GM18505 (cell line): ENCODE data around the gene HNF4A.

Experiments
- ATAC-seq: cut with Tn5 transposase; IDR thresholded peaks from one replicate; pipeline ENCODE4 v1.9.1; 2021; ENCODE audit not compliant: unreplicated experiment
- POLR2A ChIP-seq: IDR thresholded peaks from 4 replicates; pipeline ENCODE4 v1.6.1; 2011; ENCODE audit warnings: borderline replicate concordance; ENCODE audit not compliant: insufficient read depth, insufficient read length; ENCODE audit errors: extremely low read depth

HNF4A gene

DNA sequence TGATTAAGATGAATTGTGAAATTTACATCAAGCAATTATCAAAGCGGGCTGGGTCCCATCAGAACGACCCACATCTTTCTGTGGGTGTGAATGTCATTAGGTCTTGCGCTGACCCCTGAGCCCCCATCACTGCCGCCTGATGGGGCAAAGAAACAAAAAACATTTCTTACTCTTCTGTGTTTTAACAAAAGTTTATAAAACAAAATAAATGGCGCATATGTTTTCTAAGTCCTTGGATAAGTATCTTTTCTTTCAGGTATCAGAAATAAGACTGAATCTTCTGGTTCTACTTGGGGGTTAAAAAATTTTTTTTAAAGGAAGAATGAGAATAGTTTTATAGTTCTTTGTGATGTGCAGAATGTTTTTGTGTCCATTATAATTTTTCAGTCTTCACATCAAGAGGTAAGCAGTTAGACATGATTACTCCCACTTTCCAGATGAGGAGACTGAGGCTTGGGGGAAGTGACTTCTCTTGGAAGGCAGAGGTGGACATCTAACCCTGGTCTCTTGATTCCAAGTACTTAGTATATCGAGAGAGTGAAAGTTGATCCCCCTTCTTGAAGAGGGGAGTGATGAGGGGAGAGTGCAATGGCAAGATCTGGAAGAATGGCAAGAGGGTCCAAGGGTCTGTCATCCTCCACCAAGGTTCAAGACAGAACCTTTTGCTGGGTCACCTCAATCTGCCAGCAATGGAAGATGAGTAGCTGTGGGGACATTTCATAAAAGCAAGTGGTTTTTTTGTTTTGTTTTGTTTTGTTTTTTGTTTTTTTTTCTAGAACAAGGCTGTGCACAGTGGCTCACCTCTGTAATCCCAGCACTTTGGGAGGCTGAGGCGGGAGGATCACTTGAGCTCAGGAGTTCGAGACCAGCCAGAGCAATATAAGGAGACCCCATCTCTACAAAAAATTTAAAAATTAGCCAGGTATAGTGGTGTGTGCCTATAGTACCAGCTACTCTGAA, 77.4 kb downstream of the HNF4A start:
- no peak for ATAC-seq
- no peak for TF ChIP-seq POLR2A

DNA sequence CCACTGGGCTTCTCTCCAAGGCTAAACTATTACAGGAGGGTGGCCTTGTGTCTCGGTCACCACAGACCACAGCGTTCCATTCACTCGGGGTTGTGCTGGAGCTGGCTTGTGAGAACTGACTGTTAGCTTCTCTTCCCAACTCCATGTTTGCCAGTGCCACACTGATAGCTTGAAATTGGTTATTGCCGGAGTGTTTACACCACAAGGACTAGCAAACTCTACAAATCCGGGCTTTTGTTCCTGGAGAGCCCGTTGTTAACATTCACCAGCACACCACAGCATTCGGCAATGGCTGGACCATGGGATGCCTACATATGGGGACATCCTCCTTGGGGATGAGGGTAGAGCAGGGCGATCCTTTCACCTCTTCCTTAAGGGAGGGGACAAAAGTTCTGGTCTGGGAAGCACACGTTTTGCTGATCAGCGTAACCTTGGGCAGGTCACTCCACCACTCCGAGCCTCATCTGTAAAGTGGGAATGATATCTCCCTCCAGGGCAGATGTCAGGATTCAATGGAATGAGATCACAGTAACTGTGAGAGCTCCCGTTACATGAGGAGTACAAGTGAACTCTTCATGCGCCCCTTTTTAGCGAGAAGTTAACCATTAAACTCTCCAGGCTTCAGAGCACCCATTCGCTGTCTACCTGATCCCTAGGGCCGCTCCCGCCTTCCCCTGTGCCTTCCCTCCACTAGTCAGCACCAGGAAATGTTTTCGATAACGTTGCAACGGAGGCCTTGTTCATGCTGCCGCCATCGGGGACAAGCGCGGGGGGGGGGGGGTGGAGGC, 78.4 kb downstream of the HNF4A start:
- no peak for TF ChIP-seq POLR2A
- no peak for ATAC-seq

DNA sequence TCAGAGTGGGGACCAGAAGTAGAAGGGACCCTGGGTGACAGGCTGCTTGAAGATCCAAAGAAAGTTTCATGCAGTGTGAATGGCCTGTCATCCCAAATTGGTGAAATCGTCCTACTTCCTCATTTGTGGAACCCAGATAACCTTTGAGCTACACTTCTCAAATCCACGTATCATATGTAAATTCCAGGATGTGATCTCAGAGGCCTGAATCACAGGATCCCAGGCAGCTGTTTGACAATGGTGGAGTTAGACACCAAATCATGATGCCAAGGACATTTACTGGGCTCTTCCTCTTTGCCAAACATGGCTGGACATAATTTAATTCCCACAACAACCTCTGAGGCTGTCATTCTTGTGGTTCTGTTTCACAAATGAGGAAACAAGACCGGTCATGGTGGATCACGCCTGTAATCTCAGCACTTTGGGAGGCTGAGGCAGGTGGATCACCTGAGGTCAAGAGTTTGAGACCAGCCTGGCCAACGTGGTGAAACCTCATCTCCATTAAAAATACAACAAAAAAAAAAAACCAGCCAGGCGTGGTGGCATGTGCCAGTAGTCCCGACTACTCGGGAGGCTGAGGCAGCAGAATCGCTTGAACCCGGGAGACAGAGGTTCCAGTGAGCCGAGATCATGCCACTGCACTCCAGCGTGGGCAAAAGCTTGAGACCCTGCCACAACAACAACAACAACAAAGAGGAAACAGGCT, 80.3 kb downstream of the HNF4A start:
- ATAC-seq, result no peak
- no peak for TF ChIP-seq POLR2A

DNA sequence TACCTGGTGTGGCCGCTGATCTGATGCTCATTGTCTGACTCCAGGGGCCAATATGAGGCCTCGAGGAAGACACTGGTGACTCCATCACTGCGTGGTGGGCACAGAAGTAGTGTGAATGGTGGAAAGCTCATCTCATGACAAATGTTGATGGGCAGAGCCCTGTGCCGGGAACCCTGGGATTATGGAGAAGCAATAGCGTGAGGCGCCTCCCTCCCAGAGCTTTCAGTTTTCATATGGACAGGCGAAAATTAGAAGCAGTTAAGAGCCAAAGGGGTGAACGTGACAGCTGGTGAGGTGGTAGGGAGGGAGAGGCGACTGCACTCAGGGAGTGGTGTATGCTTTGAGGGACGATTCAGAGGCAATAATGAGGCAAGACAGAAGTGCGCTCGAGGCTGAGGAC, 80.9 kb downstream of the HNF4A start:
- no peak for ATAC-seq
- TF ChIP-seq POLR2A, result no peak

- no peak for TF ChIP-seq POLR2A
- ATAC-seq, result no peak
Observed at GRCh38 chr20:44437497-44437896, 82.0 kb downstream of the HNF4A start.

- no peak for TF ChIP-seq POLR2A
- ATAC-seq, result no peak
Observed at GRCh38 chr20:44438782-44439181, 83.3 kb downstream of the HNF4A start.

GRCh38 chr20:44439318-44439717, 83.8 kb downstream of the HNF4A start:
- TF ChIP-seq POLR2A, result no peak
- no peak for ATAC-seq

DNA sequence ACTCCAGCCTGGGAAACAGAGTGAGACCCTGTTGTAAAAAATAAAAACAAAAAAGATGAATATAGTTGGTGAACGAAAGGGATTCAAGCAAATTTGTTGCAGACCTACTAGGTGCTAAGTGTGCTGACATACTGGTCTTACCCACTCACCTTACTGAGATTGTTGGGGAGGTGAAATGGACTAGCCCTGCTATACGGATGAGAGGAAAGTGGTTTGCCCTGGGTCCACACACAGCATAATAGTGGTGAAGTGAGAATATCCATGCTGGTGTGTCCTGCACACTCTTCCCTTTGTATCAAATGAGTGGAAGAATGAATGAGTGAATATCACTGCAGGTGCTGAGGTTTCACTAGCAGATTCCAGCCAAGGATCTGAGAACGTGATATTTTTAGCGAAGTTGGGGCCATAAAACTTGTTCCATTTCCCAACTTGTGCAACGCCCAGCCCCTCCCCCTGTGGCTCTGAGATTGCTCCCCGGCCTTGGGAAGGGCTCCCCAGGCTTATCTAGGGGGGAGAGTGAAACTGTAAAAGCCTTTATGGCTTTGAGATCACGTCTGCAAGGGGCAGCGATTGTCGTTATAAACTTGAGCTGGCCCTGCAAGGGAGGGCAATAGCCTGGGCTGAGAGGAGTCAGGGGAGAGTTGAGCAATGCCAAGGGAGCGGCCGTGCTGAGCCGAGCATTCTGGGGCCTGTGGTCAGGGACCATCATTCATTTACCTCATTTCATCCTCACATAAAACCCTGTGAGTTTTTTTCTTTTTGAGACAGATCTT, 87.0 kb downstream of the HNF4A start:
- no peak for ATAC-seq
- no peak for TF ChIP-seq POLR2A

DNA sequence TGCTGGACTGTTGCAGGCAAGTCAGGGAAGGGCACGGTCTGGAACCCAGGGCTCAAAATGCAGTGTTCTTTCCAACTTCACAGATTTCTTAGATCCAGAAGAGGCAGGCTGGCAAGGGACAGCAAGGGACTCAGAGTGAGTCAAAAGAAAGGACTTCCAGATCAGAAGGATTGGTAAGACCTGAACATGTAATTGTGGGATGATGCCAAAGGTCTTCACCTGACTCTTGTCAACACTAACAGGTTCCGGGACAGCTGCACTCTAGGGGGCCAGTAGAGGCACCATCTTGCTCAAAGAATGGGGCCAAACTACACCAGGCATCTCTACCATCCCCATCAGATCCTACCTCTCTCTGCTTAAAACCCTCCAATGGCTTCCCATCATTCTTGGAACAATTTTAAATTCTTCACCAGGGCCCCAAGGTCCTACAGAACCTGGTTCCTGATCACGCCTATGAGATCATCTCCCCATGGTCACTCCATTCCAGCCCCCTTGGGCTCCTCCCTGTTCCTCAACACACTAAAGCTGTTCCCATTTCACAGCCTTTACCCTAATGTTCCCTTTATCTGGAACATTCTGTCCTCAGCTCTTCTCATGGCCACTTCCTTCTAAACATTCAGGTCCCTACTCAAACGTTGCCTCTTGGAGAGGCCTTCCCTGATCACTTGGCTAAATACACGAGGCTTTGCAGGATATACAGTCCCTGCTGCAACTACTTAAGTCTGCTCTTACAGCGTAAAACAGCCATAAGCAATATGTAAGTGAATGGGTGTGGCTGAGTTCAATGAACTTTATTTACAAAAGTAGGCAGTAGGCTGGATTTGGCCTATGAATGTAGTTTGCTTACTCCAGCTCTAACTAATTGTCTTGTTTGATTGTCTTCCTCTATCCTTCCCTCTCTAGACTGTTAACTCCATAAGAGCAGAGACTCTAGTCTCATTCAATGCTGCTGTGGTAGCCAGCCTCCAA, 90.5 kb downstream of the HNF4A start:
- no peak for ATAC-seq
- TF ChIP-seq POLR2A, result no peak

DNA sequence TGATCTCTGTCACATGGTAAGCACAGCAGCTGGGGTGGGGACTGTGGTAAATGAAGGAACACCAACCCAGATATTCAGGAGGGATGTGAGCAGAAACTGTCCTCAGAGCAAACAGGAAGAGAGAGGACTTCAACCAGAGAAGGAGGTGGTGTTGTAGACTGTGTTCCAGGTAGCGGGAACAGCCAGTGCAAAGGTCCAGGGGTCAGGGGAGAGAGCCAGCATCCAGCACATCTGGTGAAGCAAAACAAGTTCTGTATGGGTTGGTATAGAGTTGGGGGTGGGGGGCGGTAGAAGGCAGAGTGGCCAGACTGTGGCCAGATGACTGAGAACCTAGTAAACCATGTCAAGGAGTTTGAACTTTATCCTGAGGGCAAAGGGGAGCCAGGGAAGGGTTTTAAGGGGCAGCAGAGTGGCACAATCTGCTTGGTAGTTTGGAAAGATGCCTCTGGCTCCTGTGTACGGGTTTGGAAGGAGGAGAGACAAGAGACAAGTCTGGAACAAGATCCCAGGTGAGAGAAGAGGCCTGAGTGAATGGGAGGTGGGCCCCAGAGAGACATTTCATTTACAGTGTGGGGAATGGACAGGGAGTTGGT, 92.4 kb downstream of the HNF4A start:
- no peak for ATAC-seq
- no peak for TF ChIP-seq POLR2A
